GM12878 (cell line): ENCODE measurements around the gene ARHGDIA. TPM values are rescaled to one million over a fixed set of nuclear protein-coding genes. Genes with fewer than 3 reads are reported as not detected.

Experiments
- ASH2L ChIP-seq: fragments of 300-600, 200-600 bp; sonication (generic); IDR thresholded peaks from 2 replicates; pipeline ENCODE4 v1.6.1; 2017; ENCODE audit warnings: low read depth, mild to moderate bottlenecking, borderline replicate concordance
- ATF2 ChIP-seq: IDR thresholded peaks from 2 replicates; pipeline ENCODE4 v1.6.1; 2012; ENCODE audit warnings: low read length, inconsistent platforms
- BCL11A ChIP-seq: IDR thresholded peaks from 2 replicates; pipeline ENCODE4 v1.6.1; 2011; ENCODE audit warnings: low read depth, low read length
- CHD2 ChIP-seq: IDR thresholded peaks from 2 replicates; pipeline ENCODE4 v1.6.1; 2011; ENCODE audit warnings: low read depth, low read length, improper control_type of control experiment, borderline replicate concordance
- CHD4 ChIP-seq: fragments of 200-600 bp; sonication (generic); IDR thresholded peaks from 2 replicates; pipeline ENCODE4 v1.6.1; 2016; ENCODE audit warnings: mild to moderate bottlenecking
- CREM ChIP-seq: IDR thresholded peaks from 2 replicates; pipeline ENCODE4 v1.6.1; 2014; ENCODE audit warnings: antibody characterized with exemption, low read depth
- E2F8 ChIP-seq: fragments of 450-650 bp; IDR thresholded peaks from 2 replicates; pipeline ENCODE4 v1.6.1; 2018; ENCODE audit warnings: mild to moderate bottlenecking, low read depth, moderate library complexity; ENCODE audit not compliant: partially characterized antibody
- EED ChIP-seq: sonication (generic); IDR thresholded peaks from 2 replicates; pipeline ENCODE4 v1.6.1; 2016; ENCODE audit warnings: antibody characterized with exemption, low read depth
- ESRRA ChIP-seq: IDR thresholded peaks from 2 replicates; pipeline ENCODE4 v1.6.1; 2012; ENCODE audit warnings: mild to moderate bottlenecking, low read length, improper control_type of control experiment
- EZH2 ChIP-seq: IDR thresholded peaks from 2 replicates; pipeline ENCODE4 v1.6.1; 2012; ENCODE audit warnings: low read depth, mild to moderate bottlenecking, control low read depth, inconsistent platforms, low read length, borderline replicate concordance; ENCODE audit not compliant: control insufficient read depth
- GATAD2B ChIP-seq: fragments of 450-650 bp; conservative IDR thresholded peaks from 2 replicates; pipeline ENCODE4 v1.6.1; 2017; ENCODE audit warnings: low read depth, mild to moderate bottlenecking, moderate library complexity
- HDGF ChIP-seq: fragments of 450-650 bp; IDR thresholded peaks from 2 replicates; pipeline ENCODE4 v1.6.1; 2016; ENCODE audit warnings: antibody characterized with exemption
- MTA3 ChIP-seq: IDR thresholded peaks from 2 replicates; pipeline ENCODE4 v1.6.1; 2012; ENCODE audit warnings: low read length, inconsistent platforms, borderline replicate concordance
- RELB ChIP-seq: fragments of 450-650 bp; IDR thresholded peaks from 2 replicates; pipeline ENCODE4 v1.6.1; 2017; ENCODE audit warnings: low read depth, mild to moderate bottlenecking, moderate library complexity
- SIX5 ChIP-seq: IDR thresholded peaks from 2 replicates; pipeline ENCODE4 v1.6.1; 2011; ENCODE audit warnings: mild to moderate bottlenecking, low read depth, low read length, moderate library complexity; ENCODE audit not compliant: severe bottlenecking
- TARDBP ChIP-seq: IDR thresholded peaks from 2 replicates; pipeline ENCODE4 v1.6.1; 2016; ENCODE audit warnings: borderline replicate concordance
- ZNF687 ChIP-seq: fragments of 450-650 bp; IDR thresholded peaks from 2 replicates; pipeline ENCODE4 v1.6.1; 2017; ENCODE audit warnings: mild to moderate bottlenecking, moderate library complexity
- polyA plus RNA-seq, 11 experiments: library from polyadenylated mRNA; depleted of rRNA in 4 of 11; unstranded in 6 of 11; stranded (reverse) in 5 of 11; fragments of >200 nt; fragmentation: Nextera tagmentation in 4 of 11; fragmentation: Illumina TruSeq in 1 of 11; extraction: Ambion mirVana in 4 of 11; extraction: Trizol in 1 of 11; gene quantifications; 1 replicate in 1 of 11; 2 replicates in 10 of 11; pipeline versions ENCODE4 v1.2.1 to v1.2.3, GENCODE V29; 2011 to 2016; ENCODE audit warnings: inconsistent platforms in 2 of 11, missing spikeins in 2 of 11, low read depth in 1 of 11
- total RNA-seq, 4 experiments: library from RNA; depleted of rRNA in 3 of 4; stranded (reverse); fragments of >200 nt in 3 of 4; fragmentation: Illumina TruSeq in 1 of 4; extraction: Trizol in 1 of 4; gene quantifications; 2 replicates each; pipeline versions ENCODE4 v1.2.1 to v1.2.3, GENCODE V29; 2013 to 2021

Gene ARHGDIA
- total and polyA plus RNA-seq, 10 of the 15 experiments (the other 5 are each of a cell fraction or from before 2014, with no cell fraction given): 17.9 to 552 (median 169) TPM

GRCh38 chr17:81866440-81867169 is 4.5 kb downstream of the ARHGDIA start (continued):
- TF ChIP-seq HDGF (0 out of 2 replicates have a peak, but pooled peaks have one; percentile 63), EZH2 (no peak), E2F8 (peak; percentile 51), CHD4 (no peak), ASH2L (no peak), MTA3 (peak; percentile 49), EED (no peak), ESRRA (no peak), ATF2 (peak; percentile 39; the same call in 1 of the 2 replicates), SIX5 (no peak), CHD2 (peak; percentile 24; the same call in 1 of the 2 replicates), ZNF687 (0 out of 2 replicates have a peak, but pooled peaks have one; percentile 34), GATAD2B (0 out of 2 replicates have a peak, but pooled peaks have one; percentile 27), TARDBP (peak; percentile 30; the same call in 1 of the 2 replicates), CREM (0 out of 2 replicates have a peak, but pooled peaks have one; percentile 12), RELB (0 out of 2 replicates have a peak, but pooled peaks have one; percentile 18), BCL11A (peak; percentile 28; the same call in 1 of the 2 replicates)
